ENCODE data around the gene NHS. TPM values are rescaled to one million over a fixed set of nuclear protein-coding genes. Genes with fewer than 3 reads are reported as not detected.

The NHS gene
- total RNA-seq, 4 donors from 2014 or later: 0.88 to 9.1 (median 2.5) TPM

- Histone ChIP-seq H3K27me3 (no peaks in the 10 kb centered on the region), H3K36me3 (no peaks in the 10 kb centered on the region), H3K27ac (no peak overlapping the region), H3K4me1 (no peaks in the 10 kb centered on the region), H3K4me3 (no peak overlapping the region), H3K9me3 (no peaks in the 10 kb centered on the region)
- TF ChIP-seq CTCF (IDR thresholded peaks at IDR 0.05) (no peak), POLR2A (IDR thresholded peaks at IDR 0.05) (no peak)
- DNase-seq: no peak
Measured at GRCh38 chrX:17525266-17525665, 150.3 kb downstream of the NHS start.

- Histone ChIP-seq H3K27ac (no peak overlapping the region), H3K27me3 (no peaks in the 10 kb centered on the region)
- TF ChIP-seq CTCF (IDR thresholded peaks at IDR 0.05): no peak
- no peak for TF ChIP-seq POLR2A (IDR thresholded peaks at IDR 0.05)
Measured at GRCh38 chrX:17525762-17526555, 151.0 kb downstream of the NHS start.

GRCh38 chrX:17527135-17527701 lies 152.2 kb downstream of the NHS start:
- no peaks in the 10 kb centered on the region for H3K4me1 ChIP-seq
- no peak overlapping the region for H3K27ac ChIP-seq
- H3K9me3 ChIP-seq: no peaks in the 10 kb centered on the region
- DNase-seq: no peak
- H3K27me3 ChIP-seq: no peaks in the 10 kb centered on the region
- H3K4me3 ChIP-seq: no peak overlapping the region
- H3K36me3 ChIP-seq: no peaks in the 10 kb centered on the region
- TF ChIP-seq CTCF (IDR thresholded peaks at IDR 0.05) (no peak), POLR2A (IDR thresholded peaks at IDR 0.05) (no peak)

More at GRCh38 chrX:17525762-17526555, 151.0 kb downstream of the NHS start:
- Histone ChIP-seq H3K36me3 (no peaks in the 10 kb centered on the region), H3K4me3 (no peak overlapping the region), H3K9me3 (no peaks in the 10 kb centered on the region), H3K4me1 (no peaks in the 10 kb centered on the region)
- no peak for DNase-seq

- TF ChIP-seq POLR2A (IDR thresholded peaks at IDR 0.05): no peak
- no peak for TF ChIP-seq CTCF (IDR thresholded peaks at IDR 0.05)
- no peak for DNase-seq
- no peaks in the 10 kb centered on the region for H3K4me1 ChIP-seq
- no peaks in the 10 kb centered on the region for H3K9me3 ChIP-seq
- H3K27ac ChIP-seq: no peak overlapping the region
- no peak overlapping the region for H3K4me3 ChIP-seq
- no peaks in the 10 kb centered on the region for H3K36me3 ChIP-seq
- no peaks in the 10 kb centered on the region for H3K27me3 ChIP-seq
Measured at GRCh38 chrX:17527922-17528321, 152.9 kb downstream of the NHS start.

- Histone ChIP-seq H3K4me3 (no peak overlapping the region), H3K9me3 (no peaks in the 10 kb centered on the region), H3K36me3 (no peaks in the 10 kb centered on the region), H3K27ac (no peak overlapping the region), H3K4me1 (no peaks in the 10 kb centered on the region), H3K27me3 (no peaks in the 10 kb centered on the region)
- no peak for DNase-seq
- TF ChIP-seq CTCF (IDR thresholded peaks at IDR 0.05) (no peak), POLR2A (IDR thresholded peaks at IDR 0.05) (no peak)
Measured at GRCh38 chrX:17529151-17529745, 154.2 kb downstream of the NHS start.
